Adrenal gland (tissue), 12 donors: ENCODE results near the gene TUBB2A. TPM values are rescaled to one million over a fixed set of nuclear protein-coding genes. Genes with fewer than 3 reads are reported as not detected.
"Not testable (repeated sequence)": the region's sequence is repeated elsewhere in the genome, so short reads cannot be mapped to it uniquely, and the experiment has no call there.

Experiments
- DNase-seq, 7 donors: peaks; one replicate each; pipeline ENCODE4 v3.0.0-alpha.2; 2019 to 2020
- H3K27ac ChIP-seq, 5 donors: fragments of 200-600 bp; sonication (generic) in 4 of 5; 1 replicate in 3 of 5; 2 replicates in 2 of 5; pipeline versions ENCODE4 v1.5.1 to v1.8.0; 2016 to 2020; ENCODE audit warnings: mild to moderate bottlenecking in 1 of 5
- H3K27me3 ChIP-seq: fragments of 200-600 bp; 2 replicates; pipeline ENCODE4 v1.8.0; 2021
- H3K36me3 ChIP-seq, 2 donors: fragments of 200-600 bp; replicated peaks in 1 of 2; 1 replicate in 1 of 2; 2 replicates in 1 of 2; pipeline versions ENCODE4 v1.5.1 to v1.8.0; 2018 to 2022
- H3K4me1 ChIP-seq, 2 donors: fragments of 200-600 bp; replicated peaks in 1 of 2; 1 replicate in 1 of 2; 2 replicates in 1 of 2; pipeline versions ENCODE4 v1.5.1 to v1.8.0; 2018 to 2021
- H3K4me3 ChIP-seq, 4 donors: fragments of 200-600 bp; sonication (generic) in 3 of 4; one replicate each; pipeline ENCODE4 v1.5.1; 2016 to 2018
- H3K9me3 ChIP-seq, 3 donors: fragments of 200-600 bp; sonication (generic) in 1 of 3; replicated peaks in 1 of 3; 1 replicate in 2 of 3; 2 replicates in 1 of 3; pipeline versions ENCODE4 v1.5.1 to v1.8.0; 2016 to 2021
- POLR2A ChIP-seq, 2 donors: fragments of 450-650 bp; IDR thresholded peaks; one replicate each; pipeline ENCODE4 v1.6.1; 2017; ENCODE audit warnings: antibody characterized with exemption in 2 of 2, mild to moderate bottlenecking in 2 of 2, moderate library complexity in 1 of 2
- WGBS, 4 donors: extraction: QIAGEN DNeasy Blood & Tissue Kit in 2 of 4; methylation state at CpG; one replicate each; pipeline versions ENCODE4 v1.1.5 to v1.1.7; 2013 to 2017; 5-methylcytosine and 5-hydroxymethylcytosine counted together
- intact Hi-C, 2 donors: fragments of 100-400 bp; cut with DNase I; formaldehyde crosslinking; loops; one replicate each; pipeline versions ENCODE4 v1.14.1 to v1.15.0; 2022 to 2023
- polyA plus RNA-seq, 3 donors: library from polyadenylated mRNA; stranded (reverse); fragments of 200-250 nt in 2 of 3; fragments of 350-450 nt in 1 of 3; fragmentation: Illumina TruSeq in 1 of 3; extraction: RNeasy Lipid Tissue Mini Kit (QIAGEN cat#74804) in 1 of 3; gene quantifications; one replicate each; pipeline ENCODE4 v1.2.3, GENCODE V29; 2013 to 2014
- total RNA-seq, 9 donors: library from RNA; depleted of rRNA in 4 of 9; stranded (reverse); fragments of >200 nt in 4 of 9; fragments of 120-200 nt in 1 of 9; fragmentation: NEBNext Ultra II Directional in 1 of 9; extraction: Animal tissue kit (Norgen Biotek cat#: 25700) in 1 of 9; gene quantifications; one replicate each; pipeline versions ENCODE4 v1.1.0 to v1.2.4, GENCODE V29; 2013 to 2023
- TF ChIP-seq, protein P1 (sequence below), 6 experiments: fragments of 450-650 bp in 4 of 6; fragments of 200-600 bp in 2 of 6; sonication (generic) in 1 of 6; IDR thresholded peaks; 1 replicate in 5 of 6; 2 replicates in 1 of 6; pipeline versions ENCODE4 v1.5.1 to v1.8.0; 2016 to 2021; ENCODE audit warnings: antibody characterized with exemption in 6 of 6, mild to moderate bottlenecking in 2 of 6, moderate library complexity in 1 of 6
- donor health status: healthy with polysubstance abuse.
- donor health status: Bipolar disorder and iron deficiency.
- donor health status: DM: yes; HTN: yes; CAD: no.
- donor health status: DM: no; HTN: no; CAD: no.
- donor health status: DM: no; HTN: no; CAD: no.
- donor health status: DM: yes; HTN: yes; CAD: no.

TUBB2A gene
- total and polyA plus RNA-seq, 12 donors, result 6.4 to 59.9 (median 16.0) TPM

DNA sequence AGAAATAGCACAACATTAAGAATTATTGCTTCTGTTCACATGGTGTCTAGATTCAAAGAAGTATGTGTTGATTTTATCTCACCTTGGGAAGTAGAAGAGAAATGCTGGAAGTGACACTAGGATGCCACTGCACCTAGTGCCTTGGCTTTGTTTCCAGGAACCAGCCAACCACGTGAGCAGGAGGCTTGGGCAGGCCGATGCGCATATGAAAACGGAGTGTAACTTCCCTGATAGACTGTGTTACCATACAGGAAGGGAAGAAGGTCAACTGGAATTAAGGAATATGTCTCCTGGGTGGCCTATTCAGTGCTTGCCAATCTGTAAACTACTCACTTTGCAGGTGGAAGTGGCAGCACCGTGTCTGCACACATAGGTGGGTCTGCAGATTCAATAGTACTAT is 42.0 kb upstream of the TUBB2A start:
- Histone ChIP-seq H3K27ac (no peak overlapping the region), H3K27me3 (no peaks in the 10 kb centered on the region), H3K9me3 (no peaks in the 10 kb centered on the region), H3K4me3 (no peak overlapping the region), H3K4me1 (no peaks in the 10 kb centered on the region), H3K36me3 (no peaks in the 10 kb centered on the region)
- TF ChIP-seq, protein P1, sequence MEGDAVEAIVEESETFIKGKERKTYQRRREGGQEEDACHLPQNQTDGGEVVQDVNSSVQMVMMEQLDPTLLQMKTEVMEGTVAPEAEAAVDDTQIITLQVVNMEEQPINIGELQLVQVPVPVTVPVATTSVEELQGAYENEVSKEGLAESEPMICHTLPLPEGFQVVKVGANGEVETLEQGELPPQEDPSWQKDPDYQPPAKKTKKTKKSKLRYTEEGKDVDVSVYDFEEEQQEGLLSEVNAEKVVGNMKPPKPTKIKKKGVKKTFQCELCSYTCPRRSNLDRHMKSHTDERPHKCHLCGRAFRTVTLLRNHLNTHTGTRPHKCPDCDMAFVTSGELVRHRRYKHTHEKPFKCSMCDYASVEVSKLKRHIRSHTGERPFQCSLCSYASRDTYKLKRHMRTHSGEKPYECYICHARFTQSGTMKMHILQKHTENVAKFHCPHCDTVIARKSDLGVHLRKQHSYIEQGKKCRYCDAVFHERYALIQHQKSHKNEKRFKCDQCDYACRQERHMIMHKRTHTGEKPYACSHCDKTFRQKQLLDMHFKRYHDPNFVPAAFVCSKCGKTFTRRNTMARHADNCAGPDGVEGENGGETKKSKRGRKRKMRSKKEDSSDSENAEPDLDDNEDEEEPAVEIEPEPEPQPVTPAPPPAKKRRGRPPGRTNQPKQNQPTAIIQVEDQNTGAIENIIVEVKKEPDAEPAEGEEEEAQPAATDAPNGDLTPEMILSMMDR (IDR thresholded peaks at IDR 0.05), result no peak
- no peak for TF ChIP-seq POLR2A (IDR thresholded peaks at IDR 0.05)
- no peak for DNase-seq
- intact Hi-C loops, result no loop called here
- 71 to 92% (median 79%) methylated on average over 5 of the region's 5 CpGs for WGBS, 4 donors

- intact Hi-C loops, H3K4me1 ChIP-seq, H3K27me3 ChIP-seq, H3K9me3 ChIP-seq, H3K4me3 ChIP-seq, DNase-seq, H3K36me3 ChIP-seq, H3K27ac ChIP-seq: not testable (repeated sequence)
- WGBS, 4 donors, result 72 to 85% (median 77%) methylated on average over 2 to 4 of the region's 5 CpGs
Observed at GRCh38 chr6:3197734-3198133, 40.4 kb upstream of the TUBB2A start.

- H3K36me3 ChIP-seq, result no peaks in the 10 kb centered on the region
- WGBS, 4 donors, result 76 to 82% (median 81%) methylated on average over 5 of the region's 5 CpGs
- H3K4me3 ChIP-seq, result no peak overlapping the region
Observed at GRCh38 chr6:3196770-3197169, 39.4 kb upstream of the TUBB2A start.

DNA sequence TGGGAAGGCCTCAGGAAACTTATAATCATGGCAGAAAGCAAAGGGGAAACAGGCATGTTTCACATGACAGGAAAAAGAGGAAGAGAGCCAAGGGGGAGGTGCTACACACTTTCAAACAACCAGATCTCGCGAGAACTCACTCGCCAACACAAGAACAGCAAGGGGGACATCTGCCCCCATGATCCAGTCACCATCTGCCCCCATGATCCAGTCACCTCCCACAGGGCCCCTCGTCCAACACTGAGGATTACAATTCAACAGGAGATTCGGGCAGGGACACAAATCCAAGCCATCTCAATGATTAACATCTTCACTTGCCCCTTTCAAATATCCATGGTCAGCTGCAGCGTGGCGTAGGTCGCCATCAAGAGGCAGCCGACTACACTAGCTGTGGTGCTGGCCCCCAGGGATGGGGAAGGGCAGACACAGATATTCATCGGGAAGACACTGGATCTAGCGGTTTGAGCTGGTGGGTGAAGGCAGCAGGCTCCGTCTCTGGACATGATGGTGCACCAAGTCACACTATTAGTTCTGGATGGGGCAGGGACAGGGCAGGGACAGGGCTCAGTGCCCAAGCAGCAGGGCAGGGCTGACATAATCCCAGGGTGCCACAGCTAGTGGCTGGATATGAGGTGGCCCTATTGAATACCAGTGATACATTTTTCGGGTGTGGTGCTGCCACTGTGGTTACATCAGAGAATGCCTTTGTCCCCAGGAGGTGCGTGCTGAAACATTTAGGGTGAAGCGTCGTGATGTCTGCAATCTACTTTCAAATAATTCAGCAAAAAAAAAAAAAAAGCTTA is 38.6 kb upstream of the TUBB2A start:
- TF ChIP-seq, protein P1 (IDR thresholded peaks at IDR 0.05), result no peak
- TF ChIP-seq POLR2A (IDR thresholded peaks at IDR 0.05), result no peak
- Histone ChIP-seq H3K27me3 (no peaks in the 10 kb centered on the region), H3K4me1 (no peaks in the 10 kb centered on the region), H3K4me3 (no peak overlapping the region), H3K27ac (no peak overlapping the region), H3K36me3 (no peaks in the 10 kb centered on the region), H3K9me3 (no peaks in the 10 kb centered on the region)
- DNase-seq, result no peak
- intact Hi-C loops, result no loop called here
- WGBS, 4 donors, result 81 to 83% (median 81%) methylated on average over 16 of the region's 16 CpGs

More at GRCh38 chr6:3196770-3197169, 39.4 kb upstream of the TUBB2A start:
- no peaks in the 10 kb centered on the region for H3K9me3 ChIP-seq
- DNase-seq, result no peak
- no peak overlapping the region for H3K27ac ChIP-seq
- H3K4me1 ChIP-seq, result no peaks in the 10 kb centered on the region
- intact Hi-C loops, result no loop called here
- no peaks in the 10 kb centered on the region for H3K27me3 ChIP-seq
- TF ChIP-seq, protein P1 (IDR thresholded peaks at IDR 0.05), result no peak
- TF ChIP-seq POLR2A (IDR thresholded peaks at IDR 0.05), result no peak

DNA sequence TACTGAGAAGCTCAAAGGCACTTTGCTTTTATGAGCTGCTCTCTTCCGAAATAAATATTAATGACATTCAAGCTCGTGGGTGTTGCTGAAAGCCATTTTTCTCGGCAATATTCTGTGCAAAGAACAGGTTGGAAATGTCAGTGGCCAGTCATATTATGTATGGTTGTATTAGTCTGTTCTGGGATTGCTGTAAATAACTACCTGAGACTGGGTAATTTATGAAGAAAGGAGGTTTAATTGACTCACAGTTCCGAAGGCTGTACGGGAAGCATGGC is 38.0 kb upstream of the TUBB2A start:
- H3K4me3 ChIP-seq, result no peak overlapping the region
- intact Hi-C loops, result no loop called here
- TF ChIP-seq, protein P1 (IDR thresholded peaks at IDR 0.05), result no peak
- TF ChIP-seq POLR2A (IDR thresholded peaks at IDR 0.05), result no peak
- no peak for DNase-seq
- WGBS, 4 donors, result 63 to 73% (median 66%) methylated on average over 5 of the region's 5 CpGs
- H3K36me3 ChIP-seq, result no peaks in the 10 kb centered on the region
- H3K27ac ChIP-seq, result no peak overlapping the region
- H3K4me1 ChIP-seq, result no peaks in the 10 kb centered on the region
- H3K9me3 ChIP-seq, result no peaks in the 10 kb centered on the region
- H3K27me3 ChIP-seq, result no peaks in the 10 kb centered on the region
